ENCODE measurements around the gene DPCD. TPM values are rescaled to one million over a fixed set of nuclear protein-coding genes. Genes with fewer than 3 reads are reported as not detected.

Gene DPCD
- total and polyA plus RNA-seq, 2 of the 8 experiments (the other 6 are each of a cell fraction or from before 2014, with no cell fraction given): 21.2 to 31.4 TPM

GRCh38 chr10:101577121-101577871 is 10.8 kb upstream of the DPCD start:
- H2AFZ ChIP-seq (ENCODE audit: low read length): no peak overlapping the region
- H4K5ac ChIP-seq (ENCODE audit: insufficient read length, low read depth, low read length): no peak overlapping the region
- H2AK5ac ChIP-seq (ENCODE audit: low read depth, low read length): no peak overlapping the region
- TF ChIP-seq RBBP5 (IDR thresholded peaks at IDR 0.05; ENCODE audit: borderline replicate concordance, low read depth, low read length) (no peak), TAF1 (IDR thresholded peaks at IDR 0.05; ENCODE audit: low read depth, low read length) (no peak), EGR1 (IDR thresholded peaks at IDR 0.05; ENCODE audit: borderline replicate concordance, low read depth, low read length) (no peak), YY1 (IDR thresholded peaks at IDR 0.05; ENCODE audit: low read depth, low read length) (no peak), CHD1 (IDR thresholded peaks at IDR 0.05; ENCODE audit: low read depth, low read length) (no peak)
- H2BK15ac ChIP-seq (ENCODE audit: low read length): no peak overlapping the region
- no peak overlapping the region for H4K8ac ChIP-seq (ENCODE audit: extremely low read depth, insufficient read depth, low read length)
- peaks cover 6 to 9% of the 10 kb centered on the region in 2 experiments; a peak in 2 of 4 replicates for H3K9me3 ChIP-seq (ENCODE audit: insufficient read depth in 2 of 2, low read depth in 1 of 2, low read length in 1 of 2)
- CTCF ChIA-PET (ENCODE audit: partially characterized antibody): interaction anchor here (0.5 to 7.5 kb wide), 6 partner anchors 7 to 1263 kb away, joined by 3 to 56 read pairs (median 3); no protein-coding TSS in a partner anchor
- H2BK5ac ChIP-seq (ENCODE audit: low read depth, low read length): no peak overlapping the region
- H3K4me3 ChIP-seq (ENCODE audit: extremely low read depth in 1 of 4, insufficient read depth in 2 of 4, low read depth in 3 of 4, low read length in 4 of 4): no peak overlapping the region
- H3K79me2 ChIP-seq (ENCODE audit: control insufficient read depth in 1 of 2, insufficient read depth in 2 of 2, low read length in 2 of 2): no peaks in the 10 kb centered on the region
- no peak for FAIRE-seq
- no peak overlapping the region for H3K4me2 ChIP-seq (ENCODE audit: insufficient read depth in 1 of 2, low read depth in 2 of 2, low read length in 2 of 2)
- POLR2A ChIA-PET (ENCODE audit: partially characterized antibody): interaction anchor here (1.1 to 6.5 kb wide), 5 partner anchors 7 to 25 kb away, joined by 3 to 42 read pairs (median 4); partner anchors contain the start of genes DPCD and POLL
- no peaks in the 10 kb centered on the region for H3K23me2 ChIP-seq (ENCODE audit: low read depth, low read length)
- no peak overlapping the region for H3K56ac ChIP-seq (replicated peaks; ENCODE audit: insufficient read length, low read depth, low read length)
- peaks cover 0 to 13% (median 8%) of the 10 kb centered on the region in 4 experiments; a peak in 5 of 7 replicates for H3K27me3 ChIP-seq (replicated peaks in 1 of 4; ENCODE audit: control insufficient read depth in 3 of 4, extremely low read depth in 1 of 4, insufficient read depth in 3 of 4, low read length in 3 of 4)
- H2BK20ac ChIP-seq (ENCODE audit: low read length): no peak overlapping the region
- H3K4ac ChIP-seq (replicated peaks; ENCODE audit: insufficient read length, low read depth, low read length): no peak overlapping the region
- no peak overlapping the region for H2BK120ac ChIP-seq (replicated peaks; ENCODE audit: low read depth, low read length)
- H4K91ac ChIP-seq (replicated peaks; ENCODE audit: insufficient read length, low read length): no peak overlapping the region
- no peak for DNase-seq (ENCODE audit: low read depth in 1 of 2, low spot score in 2 of 2)
- no peaks in the 10 kb centered on the region for H3K79me1 ChIP-seq (ENCODE audit: low read depth, low read length)
- H3K27ac ChIP-seq (ENCODE audit: low read depth, low read length): no peak overlapping the region
- H3K4me1 ChIP-seq (replicated peaks in 1 of 4; ENCODE audit: control insufficient read depth in 3 of 4, insufficient read depth in 4 of 4, low read length in 3 of 4): peaks cover 4 to 11% (median 9%) of the 10 kb centered on the region in 4 experiments
- 99% methylated on average over 7 of the region's 7 CpGs; no CpG with 5 or more reads in 1 of the 2 experiments for WGBS, 2 experiments (ENCODE audit: extremely low coverage in 1 of 2, insufficient coverage in 1 of 2, insufficient read length in 1 of 2, insufficient replicate concordance in 2 of 2, low coverage in 1 of 2, low lambda C conversion rate in 2 of 2, missing lambda C conversion rate in 1 of 2)
- peaks cover 4 to 17% (median 7%) of the 10 kb centered on the region in 4 experiments; a peak in 4 of 8 replicates for H3K36me3 ChIP-seq (ENCODE audit: control insufficient read depth in 2 of 4, insufficient read depth in 4 of 4, low read length in 3 of 4)
- no peak overlapping the region for H2BK12ac ChIP-seq (ENCODE audit: low read depth, low read length)
- H3K23ac ChIP-seq (ENCODE audit: insufficient read length): no peak overlapping the region
- no peak overlapping the region for H3K9ac ChIP-seq (replicated peaks in 1 of 4; ENCODE audit: extremely low read depth in 1 of 4, low read depth in 3 of 4, low read length in 3 of 4)
- no peak overlapping the region for H3K18ac ChIP-seq (ENCODE audit: extremely low read depth, low read length)
- no peak overlapping the region for H3K14ac ChIP-seq (ENCODE audit: insufficient read length)
- H4K20me1 ChIP-seq (replicated peaks in 1 of 2; ENCODE audit: control insufficient read depth in 1 of 2, insufficient read depth in 2 of 2, low read length in 2 of 2): peaks cover 0 to 6% of the 10 kb centered on the region in 2 experiments

Measured in H1 (cell line).